Sciatic nerve (tissue), 2 donors: ENCODE results near the gene ZDHHC11B. TPM values are rescaled to one million over a fixed set of nuclear protein-coding genes. Genes with fewer than 3 reads are reported as not detected.
"Not testable (repeated sequence)": the region's sequence is repeated elsewhere in the genome, so short reads cannot be mapped to it uniquely, and the experiment has no call there.

ENCODE experiments used
- ATAC-seq: fragments of 200-7000 bp; cut with Tn5 transposase; one replicate; pipeline ENCODE4 v1.9.1; 2020; ENCODE audit warnings: mild to moderate bottlenecking, moderate library complexity
- DNase-seq: peaks from one replicate; pipeline ENCODE4 v3.0.0-alpha.2; 2020; ENCODE audit warnings: low spot score
- intact Hi-C: fragments of 100-400 bp; cut with DNase I; formaldehyde crosslinking; loops from one replicate; pipeline ENCODE4 v1.14.2; 2022
- total RNA-seq: library from RNA; stranded (reverse); fragmentation: NEBNext Ultra II Directional; extraction: Animal tissue kit (Norgen Biotek cat#: 25700); gene quantifications from one replicate; pipeline ENCODE4 v1.2.1, GENCODE V29; 2021
- donor health status: DM: no; HTN: no; CAD: no.
- donor health status: DM: no; HTN: no; CAD: no.

ZDHHC11B gene
- total RNA-seq, 1 donor from 2014 or later, result 1.9 TPM

DNA sequence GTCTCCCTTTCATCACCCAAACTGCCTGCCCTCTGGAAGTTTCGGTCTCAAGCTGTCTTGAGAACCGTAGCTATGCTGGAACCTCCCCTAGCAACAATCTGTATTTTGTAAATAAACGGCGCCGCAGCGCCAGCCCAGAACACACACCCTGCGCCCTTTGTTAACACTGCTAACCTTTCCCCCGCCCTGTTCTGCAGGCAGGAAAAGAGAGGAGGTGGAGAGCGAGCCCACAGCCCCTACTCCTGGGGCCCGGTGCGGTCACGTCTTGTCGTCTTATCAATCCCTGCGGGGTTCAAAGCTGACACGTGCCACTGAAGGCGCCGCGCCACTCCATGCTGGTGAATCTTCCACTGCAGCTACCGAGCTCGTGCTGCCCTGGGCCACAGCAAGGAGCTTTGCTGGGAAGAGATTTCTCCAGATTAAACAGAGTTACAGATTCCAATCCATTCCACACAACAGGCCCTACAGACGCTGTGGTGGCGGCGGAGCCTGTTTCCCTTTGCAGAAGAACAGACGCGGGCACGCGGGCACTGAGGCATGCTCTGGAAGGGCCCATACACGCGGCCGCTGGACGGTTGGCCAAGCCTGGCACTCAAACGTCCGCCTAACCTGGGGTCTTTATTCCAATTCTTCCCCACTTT, 25.3 kb downstream of the ZDHHC11B start:
- ATAC-seq (peak; percentile 80), DNase-seq (peak; percentile 67)
- intact Hi-C loops, result loop anchor here (5.0 kb wide), 1 partner anchor 83 kb away; no protein-coding TSS in a partner anchor

DNA sequence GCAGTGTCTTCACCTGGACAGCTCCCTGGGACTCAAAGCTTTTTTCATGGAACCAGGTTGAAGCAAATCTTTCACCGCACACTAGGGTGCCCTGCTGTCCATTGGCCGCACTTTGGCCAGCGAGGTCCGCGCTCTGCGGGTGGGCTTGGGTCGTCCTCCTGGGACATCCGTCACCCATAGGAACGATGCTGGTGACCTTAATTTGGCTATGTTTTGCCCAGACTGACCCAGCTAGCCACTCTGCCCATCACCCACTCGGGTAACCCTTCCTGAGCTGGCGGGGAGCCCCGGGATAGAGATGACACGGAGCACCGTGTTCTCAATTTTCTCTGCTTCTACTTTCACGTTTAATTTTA, 25.9 kb downstream of the ZDHHC11B start:
- intact Hi-C loops, result loop anchor here (5.0 kb wide), 1 partner anchor 84 kb away; no protein-coding TSS in a partner anchor
- ATAC-seq (no peak), DNase-seq (peak; percentile 57)

DNA sequence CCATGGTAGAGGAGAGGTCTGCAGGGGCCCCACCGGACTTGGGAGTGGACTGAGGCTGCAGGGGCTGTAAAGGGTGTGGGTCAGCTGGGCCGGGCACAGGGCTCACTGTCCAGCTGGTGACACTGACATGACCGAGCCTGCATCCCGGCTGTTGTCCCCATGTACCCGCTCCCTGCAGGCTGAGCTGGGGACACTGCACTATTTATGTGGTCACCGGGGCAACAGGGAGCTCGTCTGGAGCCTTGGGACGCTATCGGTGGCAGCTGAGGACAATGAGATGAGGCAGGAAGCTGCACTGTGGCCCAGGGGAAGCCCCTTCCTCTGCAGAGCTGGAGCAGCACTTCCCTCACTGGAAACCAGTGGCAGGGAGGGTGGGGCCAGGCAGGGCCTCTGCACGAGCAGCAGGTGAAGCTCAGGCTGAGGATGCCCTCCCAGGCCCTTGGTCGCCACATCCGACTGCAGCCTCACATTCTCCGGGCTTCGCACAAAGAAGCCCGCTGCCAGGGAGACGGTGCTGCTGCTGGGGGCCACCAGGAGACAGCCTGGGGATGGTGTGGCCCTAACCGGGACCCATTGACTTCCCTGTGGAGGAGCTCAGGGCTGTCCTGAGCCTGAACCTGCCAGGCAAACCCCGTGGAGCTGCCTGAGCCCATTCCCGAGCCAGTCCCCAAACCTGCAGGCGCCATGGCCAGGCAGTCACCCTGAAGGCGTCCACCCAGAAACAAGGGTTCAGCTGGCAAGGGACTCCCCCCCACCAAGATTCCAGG, 26.4 kb downstream of the ZDHHC11B start:
- ATAC-seq, result no peak
- intact Hi-C loops, result loop anchor here (5.0 kb wide), 1 partner anchor 84 kb away; no protein-coding TSS in a partner anchor
- DNase-seq, result peak; percentile 58

DNA sequence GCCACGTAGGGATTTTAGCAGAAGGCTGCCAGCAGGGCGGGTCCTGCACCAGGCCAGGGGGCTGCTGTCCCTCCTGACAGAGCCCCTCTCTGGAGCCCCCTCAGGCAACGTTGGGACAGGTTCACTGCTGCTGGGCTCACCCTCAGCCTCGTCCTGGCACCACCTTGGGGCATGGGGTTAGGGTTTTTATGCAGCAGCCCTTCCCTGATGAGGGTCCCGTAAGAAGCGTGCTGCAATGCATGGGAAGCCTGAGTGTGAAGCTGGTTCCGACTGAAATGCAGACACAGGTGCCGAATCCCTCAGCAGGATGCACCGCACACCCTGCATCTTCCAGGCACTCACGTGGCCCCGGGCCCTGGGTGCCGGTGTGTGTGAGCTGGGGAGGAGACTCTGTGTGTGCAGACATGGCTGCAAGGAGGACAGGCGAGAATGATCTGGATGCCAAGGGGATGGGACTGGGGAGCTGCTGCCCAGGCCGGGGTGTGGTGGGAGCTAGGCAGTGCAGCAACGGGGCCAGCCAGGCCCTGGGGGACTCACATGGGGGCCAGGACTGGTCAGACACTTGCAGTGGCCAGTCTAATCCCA, 27.1 kb downstream of the ZDHHC11B start:
- intact Hi-C loops, result loop anchor here (5.0 kb wide), 1 partner anchor 85 kb away; no protein-coding TSS in a partner anchor
- ATAC-seq (no peak), DNase-seq (peak; percentile 57)

GRCh38 chr5:756865-757345, 27.6 kb downstream of the ZDHHC11B start:
- ATAC-seq (peak; percentile 42), DNase-seq (peak; percentile 55)
- intact Hi-C loops, result loop anchor here (5.0 kb wide), 1 partner anchor 85 kb away; no protein-coding TSS in a partner anchor

DNA sequence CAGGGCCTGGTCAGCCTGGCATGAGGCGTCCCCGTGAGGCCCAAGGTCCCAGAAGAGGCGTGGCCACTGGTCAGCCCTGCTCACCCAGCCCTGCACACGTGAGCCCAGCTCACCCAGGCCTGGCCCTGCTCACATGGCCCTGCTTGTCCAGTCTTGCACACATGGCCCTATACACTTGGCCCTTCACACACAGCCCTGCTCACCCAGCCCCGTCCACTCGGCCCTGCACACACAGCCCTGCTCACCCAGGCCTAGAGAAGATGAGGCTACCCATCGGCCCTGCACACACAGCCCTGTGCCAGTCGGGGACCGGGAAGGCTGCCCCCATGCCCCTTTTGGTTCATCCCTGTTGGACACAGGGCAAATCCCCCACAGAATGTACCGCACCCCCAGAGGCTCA, 28.4 kb downstream of the ZDHHC11B start:
- peak; percentile 58 for DNase-seq
- no peak for ATAC-seq
- intact Hi-C loops, result loop anchor here (5.0 kb wide), 1 partner anchor 86 kb away; no protein-coding TSS in a partner anchor

GRCh38 chr5:754143-754632, 30.3 kb downstream of the ZDHHC11B start:
- intact Hi-C loops, DNase-seq, ATAC-seq: not testable (repeated sequence)

GRCh38 chr5:753567-754142, 30.9 kb downstream of the ZDHHC11B start:
- intact Hi-C loops, ATAC-seq, DNase-seq: not testable (repeated sequence)

- not testable (repeated sequence) for ATAC-seq, DNase-seq
Observed at GRCh38 chr5:752532-753115, 31.9 kb downstream of the ZDHHC11B start.

DNA sequence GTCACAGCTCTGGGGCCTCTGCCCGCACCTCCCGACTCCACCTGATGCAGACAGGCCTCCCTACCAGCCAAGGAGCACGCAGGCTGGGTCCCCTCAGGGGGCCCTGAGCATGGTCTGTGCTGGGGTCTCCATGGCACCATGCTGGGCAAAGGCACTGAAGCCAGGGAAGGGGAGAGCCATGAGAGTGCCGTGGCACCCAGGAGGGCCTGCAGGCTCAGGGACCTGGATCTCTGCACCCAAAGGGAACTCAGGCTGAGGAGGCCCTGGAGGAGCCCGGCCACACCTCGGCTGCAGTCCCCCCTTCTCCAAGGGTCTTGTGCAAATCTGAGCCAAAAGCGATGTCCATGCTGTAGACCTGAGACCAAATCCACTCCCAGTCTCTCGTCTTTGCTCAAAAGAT, 32.5 kb downstream of the ZDHHC11B start:
- intact Hi-C loops, ATAC-seq, DNase-seq: not testable (repeated sequence)

More at GRCh38 chr5:752532-753115, 31.9 kb downstream of the ZDHHC11B start:
- intact Hi-C loops, result not testable (repeated sequence)

GRCh38 chr5:751496-751895, 33.0 kb downstream of the ZDHHC11B start:
- intact Hi-C loops, result no loop called here
- no peak for ATAC-seq
- no peak for DNase-seq

DNA sequence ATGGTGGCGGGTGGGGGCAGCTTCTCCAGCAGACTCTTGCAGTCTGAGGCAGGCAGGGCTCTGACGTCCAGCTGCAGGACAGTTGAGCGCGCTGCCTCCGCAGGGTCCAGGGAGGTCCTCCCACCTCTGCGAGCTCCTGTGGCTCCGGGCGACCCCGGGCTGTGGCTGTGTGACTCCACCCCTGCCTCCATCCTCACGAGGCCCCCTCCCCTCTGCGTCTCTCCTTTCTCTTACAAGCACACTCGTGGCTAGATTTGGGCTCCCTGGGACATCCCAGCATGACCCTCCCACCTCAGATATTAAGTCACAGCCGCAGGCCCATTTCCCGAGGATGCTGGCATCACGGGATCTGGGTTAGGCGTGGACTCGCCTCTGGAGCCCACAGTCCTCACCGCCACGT, 34.3 kb downstream of the ZDHHC11B start:
- ATAC-seq, DNase-seq, intact Hi-C loops: not testable (repeated sequence)

GRCh38 chr5:749101-749670, 35.3 kb downstream of the ZDHHC11B start:
- no peak for DNase-seq
- intact Hi-C loops, result no loop called here
- ATAC-seq, result no peak

- intact Hi-C loops, DNase-seq, ATAC-seq: not testable (repeated sequence)
Observed at GRCh38 chr5:748011-748980, 36.2 kb downstream of the ZDHHC11B start.

- ATAC-seq, DNase-seq, intact Hi-C loops: not testable (repeated sequence)
Observed at GRCh38 chr5:747303-747844, 37.2 kb downstream of the ZDHHC11B start.

DNA sequence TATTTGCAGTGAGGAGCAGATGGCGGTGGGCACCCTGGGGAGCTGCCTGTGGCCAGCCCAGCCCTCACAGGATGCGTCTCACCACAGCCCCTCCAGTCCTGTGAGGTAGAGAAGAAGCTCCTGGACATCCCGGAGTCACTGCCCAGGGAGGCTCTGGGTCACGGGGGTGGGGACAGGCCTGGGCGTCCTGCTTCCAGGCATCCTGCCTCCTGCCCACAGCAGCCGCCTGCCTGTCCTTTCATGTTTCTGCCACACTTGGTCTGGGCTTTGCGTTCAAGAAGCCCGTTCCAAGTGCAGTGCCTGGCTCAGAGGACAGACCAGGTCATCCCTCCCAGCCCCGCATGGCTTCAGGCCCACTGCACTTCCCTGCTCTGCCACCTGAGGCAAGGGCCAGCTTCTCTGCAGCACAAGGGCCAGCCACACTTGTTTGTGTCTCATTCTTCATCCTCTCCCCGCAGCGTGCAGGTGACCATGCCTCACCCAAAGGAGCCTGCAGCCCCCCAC, 38.2 kb downstream of the ZDHHC11B start:
- ATAC-seq (no peak), DNase-seq (no peak)
- intact Hi-C loops, result no loop called here
